GM12801 (cell line): ENCODE results near the gene TMX3.

Experiments used
- TF ChIP-seq, protein P1 (sequence below): IDR thresholded peaks from one replicate; pipeline ENCODE4 v1.5.1; 2011; ENCODE audit warnings: control low read depth; ENCODE audit not compliant: insufficient read length; ENCODE audit errors: extremely low read depth

The TMX3 gene

GRCh38 chr18:68724021-68724420 is 9.1 kb upstream of the TMX3 start:
- TF ChIP-seq, protein P1, sequence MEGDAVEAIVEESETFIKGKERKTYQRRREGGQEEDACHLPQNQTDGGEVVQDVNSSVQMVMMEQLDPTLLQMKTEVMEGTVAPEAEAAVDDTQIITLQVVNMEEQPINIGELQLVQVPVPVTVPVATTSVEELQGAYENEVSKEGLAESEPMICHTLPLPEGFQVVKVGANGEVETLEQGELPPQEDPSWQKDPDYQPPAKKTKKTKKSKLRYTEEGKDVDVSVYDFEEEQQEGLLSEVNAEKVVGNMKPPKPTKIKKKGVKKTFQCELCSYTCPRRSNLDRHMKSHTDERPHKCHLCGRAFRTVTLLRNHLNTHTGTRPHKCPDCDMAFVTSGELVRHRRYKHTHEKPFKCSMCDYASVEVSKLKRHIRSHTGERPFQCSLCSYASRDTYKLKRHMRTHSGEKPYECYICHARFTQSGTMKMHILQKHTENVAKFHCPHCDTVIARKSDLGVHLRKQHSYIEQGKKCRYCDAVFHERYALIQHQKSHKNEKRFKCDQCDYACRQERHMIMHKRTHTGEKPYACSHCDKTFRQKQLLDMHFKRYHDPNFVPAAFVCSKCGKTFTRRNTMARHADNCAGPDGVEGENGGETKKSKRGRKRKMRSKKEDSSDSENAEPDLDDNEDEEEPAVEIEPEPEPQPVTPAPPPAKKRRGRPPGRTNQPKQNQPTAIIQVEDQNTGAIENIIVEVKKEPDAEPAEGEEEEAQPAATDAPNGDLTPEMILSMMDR = no peak

DNA sequence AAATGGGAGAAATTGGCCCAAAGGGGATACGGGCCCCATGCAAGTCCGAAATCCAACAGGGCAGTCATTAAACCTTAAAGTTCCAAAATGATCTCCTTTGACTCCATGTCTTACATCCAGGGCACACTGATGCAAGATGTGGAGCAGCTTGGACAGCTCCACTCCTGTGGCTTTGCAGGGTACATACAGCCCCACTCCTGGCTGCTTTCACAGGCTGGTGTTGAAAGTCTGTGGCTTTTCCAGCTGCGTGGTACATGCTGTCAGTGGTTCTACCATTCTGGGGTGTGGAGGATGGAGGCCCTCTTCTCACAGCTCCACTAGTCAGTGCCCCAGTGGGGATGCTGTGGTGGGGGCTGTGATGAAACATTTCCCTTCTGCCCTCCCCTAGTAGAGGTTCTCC is 8.6 kb upstream of the TMX3 start:
- TF ChIP-seq, protein P1 = no peak

- TF ChIP-seq, protein P1 = no peak
Observed at GRCh38 chr18:68722821-68723220, 7.9 kb upstream of the TMX3 start.

DNA sequence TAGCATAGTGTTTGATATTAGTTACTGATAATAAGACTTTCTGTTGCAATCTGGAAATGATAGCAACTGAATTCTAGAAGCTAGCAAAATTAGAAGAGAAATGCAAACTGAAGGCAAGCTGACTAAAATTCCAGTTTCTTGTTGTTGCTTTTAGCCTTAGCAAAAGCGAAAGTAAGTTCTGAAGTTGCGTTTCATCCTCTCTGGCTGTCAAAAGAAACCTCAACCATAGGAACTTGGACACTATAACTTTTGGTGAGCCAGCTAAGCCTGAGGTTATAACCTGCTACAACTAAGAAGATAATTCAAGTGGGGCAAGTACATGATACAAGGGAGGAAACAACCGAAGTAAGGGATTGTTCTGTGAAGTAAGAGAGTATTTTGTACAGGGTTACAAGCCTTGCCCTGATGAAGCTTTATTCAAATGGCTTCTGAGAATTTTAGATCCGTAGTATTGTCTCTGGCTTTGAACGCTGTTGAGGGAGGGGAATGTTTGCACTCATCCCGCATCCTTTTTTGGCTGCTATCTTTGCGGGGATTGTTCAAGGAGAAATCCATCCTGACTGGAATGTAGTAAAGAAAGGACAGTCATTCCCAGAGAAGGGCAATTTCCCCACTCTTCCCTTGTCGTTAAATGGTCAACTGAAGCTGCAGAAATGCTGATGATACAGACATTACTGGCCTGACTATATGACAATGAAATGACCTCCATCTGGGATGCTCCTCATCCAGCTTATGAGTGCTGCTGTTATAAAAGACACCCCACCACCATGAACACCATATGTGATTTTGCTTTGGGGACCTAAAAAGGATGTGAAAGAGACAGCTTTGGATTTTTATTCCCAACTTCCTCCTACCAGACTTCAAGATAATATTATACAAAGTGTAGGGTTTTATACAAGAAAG is 7.0 kb upstream of the TMX3 start:
- TF ChIP-seq, protein P1 = no peak

GRCh38 chr18:68714366-68714711 is 569 bp downstream of the TMX3 start:
- TF ChIP-seq, protein P1 = no peak

- TF ChIP-seq, protein P1 = no peak
Observed at GRCh38 chr18:68713796-68714195, 1.1 kb downstream of the TMX3 start.

GRCh38 chr18:68713131-68713530 is 1.8 kb downstream of the TMX3 start:
- TF ChIP-seq, protein P1 = no peak

GRCh38 chr18:68707646-68708045 is 7.3 kb downstream of the TMX3 start:
- TF ChIP-seq, protein P1 = no peak
